RWPE2 (cell line): ENCODE measurements around the gene SORCS2.

Source experiments
- ATAC-seq: fragments of 200-7000 bp; cut with Tn5 transposase; 3 replicates; pipeline ENCODE4 v1.9.1; 2021; ENCODE audit warnings: low read depth
- DNase-seq: peaks from one replicate; pipeline ENCODE4 v3.0.0-alpha.2; 2020; ENCODE audit warnings: low spot score
- H3K27ac ChIP-seq: fragments of 450-650 bp; 2 replicates; pipeline ENCODE4 v1.5.1; 2017; ENCODE audit warnings: mild to moderate bottlenecking; ENCODE audit not compliant: poor library complexity, severe bottlenecking
- H3K27me3 ChIP-seq: fragments of 250-450 bp; sonication (Bioruptor Pico); 2 replicates; pipeline ENCODE4 v1.5.1; 2021; ENCODE audit warnings: mild to moderate bottlenecking, moderate library complexity; ENCODE audit not compliant: insufficient read depth, poor library complexity, severe bottlenecking
- H3K36me3 ChIP-seq: fragments of 250-450 bp; sonication (Bioruptor Pico); 2 replicates; pipeline ENCODE4 v1.5.1; 2020; ENCODE audit warnings: low read depth, mild to moderate bottlenecking, moderate library complexity
- H3K4me1 ChIP-seq: fragments of 250-450 bp; sonication (Bioruptor Pico); 2 replicates; pipeline ENCODE4 v1.5.1; 2021; ENCODE audit warnings: mild to moderate bottlenecking, moderate library complexity; ENCODE audit not compliant: insufficient read depth, poor library complexity, severe bottlenecking
- H3K4me3 ChIP-seq: fragments of 250-450 bp; sonication (Bioruptor Pico); 2 replicates; pipeline ENCODE4 v1.5.1; 2021; ENCODE audit warnings: mild to moderate bottlenecking, moderate library complexity; ENCODE audit not compliant: severe bottlenecking
- H3K9me3 ChIP-seq: fragments of 250-450 bp; sonication (Bioruptor Pico); 2 replicates; pipeline ENCODE4 v1.5.1; 2021; ENCODE audit warnings: mild to moderate bottlenecking, moderate library complexity; ENCODE audit not compliant: severe bottlenecking
- CTCF ChIP-seq: fragments of 450-650 bp; IDR thresholded peaks from one replicate; pipeline ENCODE4 v1.5.1; 2017; ENCODE audit warnings: mild to moderate bottlenecking, moderate library complexity; ENCODE audit not compliant: poor library complexity, severe bottlenecking

Gene SORCS2

GRCh38 chr4:7786517-7786916, 594.2 kb downstream of the SORCS2 start:
- TF ChIP-seq CTCF = no peak
- no peaks in the 10 kb centered on the region for H3K9me3 ChIP-seq
- H3K4me1 ChIP-seq = no peaks in the 10 kb centered on the region
- H3K27ac ChIP-seq = no peak overlapping the region
- no peak overlapping the region for H3K4me3 ChIP-seq
- DNase-seq (peak; percentile 8), ATAC-seq (no peak)
- H3K36me3 ChIP-seq = peaks cover 63% of the 10 kb centered on the region
- H3K27me3 ChIP-seq = no peaks in the 10 kb centered on the region

- no peak overlapping the region for H3K4me3 ChIP-seq
- no peaks in the 10 kb centered on the region for H3K27me3 ChIP-seq
- TF ChIP-seq CTCF = no peak
- DNase-seq (peak; percentile 17), ATAC-seq (no peak)
- no peaks in the 10 kb centered on the region for H3K4me1 ChIP-seq
- peaks cover 60% of the 10 kb centered on the region for H3K36me3 ChIP-seq
- no peaks in the 10 kb centered on the region for H3K9me3 ChIP-seq
- H3K27ac ChIP-seq = no peak overlapping the region
These were observed 594.7 kb downstream of the SORCS2 start for GRCh38 chr4:7787067-7787466.

GRCh38 chr4:7787681-7788141, 595.4 kb downstream of the SORCS2 start:
- H3K27me3 ChIP-seq = no peaks in the 10 kb centered on the region
- ATAC-seq (no peak), DNase-seq (peak; percentile 34)
- no peak overlapping the region for H3K27ac ChIP-seq
- peaks cover 60% of the 10 kb centered on the region for H3K36me3 ChIP-seq
- no peaks in the 10 kb centered on the region for H3K9me3 ChIP-seq
- TF ChIP-seq CTCF = no peak
- H3K4me1 ChIP-seq = no peaks in the 10 kb centered on the region
- no peak overlapping the region for H3K4me3 ChIP-seq

GRCh38 chr4:7788193-7788592, 595.9 kb downstream of the SORCS2 start:
- Histone ChIP-seq H3K4me1 (no peaks in the 10 kb centered on the region), H3K27me3 (no peaks in the 10 kb centered on the region), H3K36me3 (peaks cover 61% of the 10 kb centered on the region), H3K9me3 (no peaks in the 10 kb centered on the region), H3K4me3 (no peak overlapping the region), H3K27ac (no peak overlapping the region)
- TF ChIP-seq CTCF = no peak
- ATAC-seq = no peak
- DNase-seq = peak; percentile 23

- Histone ChIP-seq H3K27ac (no peak overlapping the region), H3K4me3 (no peak overlapping the region), H3K4me1 (no peaks in the 10 kb centered on the region), H3K9me3 (no peaks in the 10 kb centered on the region), H3K27me3 (no peaks in the 10 kb centered on the region), H3K36me3 (peaks cover 67% of the 10 kb centered on the region)
- peak; percentile 37 for DNase-seq
- TF ChIP-seq CTCF = no peak
- no peak for ATAC-seq
These were observed 596.5 kb downstream of the SORCS2 start for GRCh38 chr4:7788694-7789425.
